HEK293 (cell line): ENCODE measurements around the gene FAM118A.

Experiments used
- BCL11A ChIP-seq: fragments of 450-650 bp; formaldehyde crosslinking; IDR thresholded peaks from 2 replicates; pipeline ENCODE4 v1.5.1; 2016; ENCODE audit warnings: low read depth, missing biosample characterization, missing genetic modification characterization
- BCL11B ChIP-seq: fragments of 450-650 bp; formaldehyde crosslinking; IDR thresholded peaks from 2 replicates; pipeline ENCODE4 v1.5.1; 2016; ENCODE audit warnings: low read depth, missing biosample characterization, missing genetic modification characterization
- CTCF ChIP-seq: fragments of 450-650 bp; formaldehyde crosslinking; IDR thresholded peaks from 2 replicates; pipeline ENCODE4 v1.5.1; 2016; ENCODE audit warnings: missing biosample characterization, missing genetic modification characterization
- HOXD13 ChIP-seq: sonication (generic); formaldehyde crosslinking; IDR thresholded peaks from 2 replicates; pipeline ENCODE4 v1.8.0; 2022; ENCODE audit warnings: missing genetic modification reagents, borderline replicate concordance
- KLF8 ChIP-seq: fragments of 450-650 bp; formaldehyde crosslinking; IDR thresholded peaks from 2 replicates; pipeline ENCODE4 v1.5.1; 2016; ENCODE audit warnings: missing biosample characterization, missing genetic modification characterization
- MEIS1 ChIP-seq: sonication (generic); formaldehyde crosslinking; IDR thresholded peaks from 2 replicates; pipeline ENCODE4 v1.8.1; 2022; ENCODE audit warnings: missing genetic modification reagents, mild to moderate bottlenecking, borderline replicate concordance
- PRDM4 ChIP-seq: fragments of 450-650 bp; formaldehyde crosslinking; IDR thresholded peaks from 2 replicates; pipeline ENCODE4 v1.5.1; 2017; ENCODE audit warnings: missing biosample characterization, missing genetic modification characterization
- SETDB1 ChIP-seq: IDR thresholded peaks from one replicate; pipeline ENCODE4 v1.6.1; 2017; ENCODE audit warnings: mild to moderate bottlenecking, low read length, moderate library complexity, mixed read lengths; ENCODE audit not compliant: insufficient read length
- SP7 ChIP-seq: fragments of 450-650 bp; formaldehyde crosslinking; IDR thresholded peaks from 2 replicates; pipeline ENCODE4 v1.5.1; 2016; ENCODE audit warnings: missing biosample characterization, missing genetic modification characterization
- WT1 ChIP-seq: fragments of 450-650 bp; formaldehyde crosslinking; IDR thresholded peaks from 2 replicates; pipeline ENCODE4 v1.5.1; 2016; ENCODE audit warnings: missing biosample characterization, missing genetic modification characterization
- ZBTB6 ChIP-seq: fragments of 450-650 bp; formaldehyde crosslinking; IDR thresholded peaks from 2 replicates; pipeline ENCODE4 v1.5.1; 2017; ENCODE audit warnings: missing biosample characterization, missing genetic modification characterization
- ZFP41 ChIP-seq: fragments of 450-650 bp; formaldehyde crosslinking; IDR thresholded peaks from 2 replicates; pipeline ENCODE4 v1.5.1; 2016; ENCODE audit warnings: missing biosample characterization, missing genetic modification characterization, borderline replicate concordance
- ZNF133 ChIP-seq: fragments of 450-650 bp; formaldehyde crosslinking; IDR thresholded peaks from 2 replicates; pipeline ENCODE4 v1.5.1; 2016; ENCODE audit warnings: missing biosample characterization, missing genetic modification characterization
- ZNF214 ChIP-seq: fragments of 450-650 bp; formaldehyde crosslinking; IDR thresholded peaks from 2 replicates; pipeline ENCODE4 v1.5.1; 2017; ENCODE audit warnings: missing biosample characterization, mild to moderate bottlenecking, missing genetic modification characterization, borderline replicate concordance
- ZNF311 ChIP-seq: fragments of 450-650 bp; formaldehyde crosslinking; IDR thresholded peaks from 2 replicates; pipeline ENCODE4 v1.5.1; 2017; ENCODE audit warnings: missing biosample characterization, missing genetic modification characterization, borderline replicate concordance
- ZNF341 ChIP-seq: fragments of 450-650 bp; formaldehyde crosslinking; IDR thresholded peaks from 2 replicates; pipeline ENCODE4; 2016; ENCODE audit warnings: low read depth, missing biosample characterization, missing genetic modification characterization
- ZNF433 ChIP-seq: fragments of 450-650 bp; formaldehyde crosslinking; IDR thresholded peaks from 2 replicates; pipeline ENCODE4 v1.5.1; 2016; ENCODE audit warnings: missing biosample characterization, missing genetic modification characterization, low read depth
- ZNF518A ChIP-seq: fragments of 450-650 bp; formaldehyde crosslinking; conservative IDR thresholded peaks from 2 replicates; pipeline ENCODE4 v1.5.1; 2016; ENCODE audit warnings: low read depth, missing biosample characterization, missing genetic modification characterization
- ZNF521 ChIP-seq: fragments of 450-650 bp; formaldehyde crosslinking; IDR thresholded peaks from 2 replicates; pipeline ENCODE4 v1.5.1; 2017; ENCODE audit warnings: missing biosample characterization, mild to moderate bottlenecking, missing genetic modification characterization
- ZNF571 ChIP-seq: fragments of 450-650 bp; formaldehyde crosslinking; IDR thresholded peaks from 2 replicates; pipeline ENCODE4 v1.5.0; 2017; ENCODE audit warnings: missing biosample characterization, missing genetic modification characterization
- ZNF585B ChIP-seq: fragments of 450-650 bp; formaldehyde crosslinking; IDR thresholded peaks from 2 replicates; pipeline ENCODE4 v1.5.1; 2016; ENCODE audit warnings: missing biosample characterization, missing genetic modification characterization
- ZNF610 ChIP-seq: fragments of 450-650 bp; formaldehyde crosslinking; IDR thresholded peaks from 2 replicates; pipeline ENCODE4 v1.5.1; 2016; ENCODE audit warnings: missing biosample characterization, missing genetic modification characterization, borderline replicate concordance
- ZNF692 ChIP-seq: fragments of 450-650 bp; formaldehyde crosslinking; IDR thresholded peaks from 2 replicates; pipeline ENCODE4 v1.5.1; 2016; ENCODE audit warnings: missing biosample characterization, missing genetic modification characterization
- ZNF701 ChIP-seq: fragments of 450-650 bp; formaldehyde crosslinking; IDR thresholded peaks from 2 replicates; pipeline ENCODE4 v1.5.1; 2016; ENCODE audit warnings: missing biosample characterization, missing genetic modification characterization
- ZNF76 ChIP-seq: fragments of 450-650 bp; formaldehyde crosslinking; IDR thresholded peaks from 2 replicates; pipeline ENCODE4; 2016; ENCODE audit warnings: low read depth, missing biosample characterization, missing genetic modification characterization, borderline replicate concordance
- ZNF777 ChIP-seq: fragments of 450-650 bp; formaldehyde crosslinking; IDR thresholded peaks from 2 replicates; pipeline ENCODE4 v1.5.1; 2017; ENCODE audit warnings: missing biosample characterization, missing genetic modification characterization, borderline replicate concordance
- ZNF791 ChIP-seq: fragments of 450-650 bp; formaldehyde crosslinking; IDR thresholded peaks from 2 replicates; pipeline ENCODE4 v1.5.1; 2016; ENCODE audit warnings: missing biosample characterization, missing genetic modification characterization
- ZXDB ChIP-seq: fragments of 450-650 bp; formaldehyde crosslinking; IDR thresholded peaks from 2 replicates; pipeline ENCODE4 v1.5.1; 2016; ENCODE audit warnings: missing biosample characterization, missing genetic modification characterization

The FAM118A gene

GRCh38 chr22:45290410-45290936 lies 19.3 kb upstream of the FAM118A start (continued):
- TF ChIP-seq SETDB1, result no peak
- no peak for TF ChIP-seq ZNF585B (tag by site-specific recombination)
- TF ChIP-seq SP7 (tag by site-specific recombination), result peak; percentile 86
- TF ChIP-seq ZNF518A (tag by site-specific recombination), result no peak
- TF ChIP-seq ZNF341 (tag by site-specific recombination), result no peak
- TF ChIP-seq ZBTB6 (tag by site-specific recombination), result no peak
- TF ChIP-seq HOXD13 (CRISPR knock-in tag), result no peak
- TF ChIP-seq ZNF777 (tag by site-specific recombination), result no peak
- TF ChIP-seq ZNF133 (tag by site-specific recombination), result peak; percentile 28; the same call in 1 of the 2 replicates
- peak; percentile 100 for TF ChIP-seq ZNF610 (tag by site-specific recombination)
- TF ChIP-seq CTCF (tag by site-specific recombination), result no peak
- no peak for TF ChIP-seq ZNF791
- TF ChIP-seq ZXDB (tag by site-specific recombination), result no peak; the same call in 1 of the 2 replicates
- TF ChIP-seq BCL11B (tag by site-specific recombination), result no peak
- no peak for TF ChIP-seq ZNF76 (tag by site-specific recombination)
- no peak for TF ChIP-seq ZNF692 (tag by site-specific recombination)
- TF ChIP-seq ZFP41, result no peak
- peak; percentile 14; the same call in 1 of the 2 replicates for TF ChIP-seq BCL11A (tag by site-specific recombination)
- TF ChIP-seq MEIS1 (CRISPR knock-in tag), result no peak
- TF ChIP-seq ZNF433, result no peak
- no peak; the same call in 1 of the 2 replicates for TF ChIP-seq ZNF311
- TF ChIP-seq ZNF521 (tag by site-specific recombination), result no peak
- no peak for TF ChIP-seq ZNF571 (tag by site-specific recombination)
- no peak for TF ChIP-seq ZNF701
- peak; percentile 22; the same call in 1 of the 2 replicates for TF ChIP-seq KLF8 (tag by site-specific recombination)
- no peak for TF ChIP-seq PRDM4
- TF ChIP-seq ZNF214, result no peak
- TF ChIP-seq WT1 (tag by site-specific recombination), result no peak; the same call in 1 of the 2 replicates
